Mucosa of stomach (tissue), 1 donor: ENCODE results near the gene PODN.

ENCODE experiments used
- H3K27me3 ChIP-seq: one replicate; pipeline ENCODE4 v1.7.0; 2013; ENCODE audit warnings: mild to moderate bottlenecking, low read length; ENCODE audit not compliant: control insufficient read depth, insufficient read depth
- H3K36me3 ChIP-seq: one replicate; pipeline ENCODE4 v1.7.0; 2013; ENCODE audit warnings: low read length; ENCODE audit not compliant: control insufficient read depth, insufficient read depth
- H3K4me1 ChIP-seq: one replicate; pipeline ENCODE4 v1.7.0; 2013; ENCODE audit warnings: mild to moderate bottlenecking, low read length; ENCODE audit not compliant: control insufficient read depth, insufficient read depth
- H3K4me3 ChIP-seq: one replicate; pipeline ENCODE4 v1.7.0; 2013; ENCODE audit warnings: low read length
- H3K9ac ChIP-seq: one replicate; pipeline ENCODE4 v1.7.0; 2013; ENCODE audit warnings: mild to moderate bottlenecking, low read length, moderate library complexity
- H3K9me3 ChIP-seq: one replicate; pipeline ENCODE4 v1.7.0; 2013; ENCODE audit warnings: mild to moderate bottlenecking, low read length, moderate library complexity; ENCODE audit not compliant: control insufficient read depth
- donor health status: Pancreatic carcinoma.

The PODN gene

DNA sequence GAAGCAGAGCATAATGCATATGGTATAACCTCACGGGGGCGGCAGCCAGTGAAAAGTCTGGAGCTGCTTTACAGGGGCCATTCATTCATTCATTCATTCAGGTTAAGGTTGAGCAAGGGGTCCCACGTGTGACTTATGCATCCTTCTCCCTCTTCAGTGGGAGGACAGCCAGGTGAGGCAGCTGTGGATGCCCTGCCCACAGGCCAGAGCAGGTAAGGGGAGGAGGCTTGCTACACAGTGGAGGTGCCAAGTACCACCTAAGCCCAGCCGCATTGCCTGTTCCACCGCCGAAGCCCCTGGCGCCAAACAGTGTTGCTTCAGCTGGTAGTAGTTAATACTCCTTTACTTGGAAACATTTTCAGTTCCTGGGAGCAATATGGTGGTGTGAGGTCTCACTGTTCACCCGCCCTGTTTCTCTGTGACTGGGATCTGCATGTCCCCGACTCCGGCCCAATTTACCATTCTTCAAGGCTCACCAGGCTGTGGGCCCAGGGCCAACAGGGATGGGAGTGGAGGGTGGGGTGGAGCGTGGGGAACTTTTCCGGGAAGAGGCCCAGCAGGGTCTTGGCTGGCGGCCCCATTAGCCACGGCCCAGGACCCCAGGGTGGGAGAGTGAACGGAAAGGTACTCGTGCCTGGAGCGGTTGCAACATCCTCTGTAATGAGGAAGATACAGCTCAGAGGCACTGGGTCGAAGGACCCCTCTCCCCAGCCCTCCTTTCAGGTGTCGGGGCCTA lies 722 bp upstream of the PODN start:
- Histone ChIP-seq H3K27me3 (peaks cover 38% of the 10 kb centered on the region), H3K36me3 (no peaks in the 10 kb centered on the region), H3K4me3 (no peak overlapping the region), H3K9me3 (no peaks in the 10 kb centered on the region), H3K4me1 (peaks cover 6% of the 10 kb centered on the region), H3K9ac (peak overlapping the region; percentile 50)

DNA sequence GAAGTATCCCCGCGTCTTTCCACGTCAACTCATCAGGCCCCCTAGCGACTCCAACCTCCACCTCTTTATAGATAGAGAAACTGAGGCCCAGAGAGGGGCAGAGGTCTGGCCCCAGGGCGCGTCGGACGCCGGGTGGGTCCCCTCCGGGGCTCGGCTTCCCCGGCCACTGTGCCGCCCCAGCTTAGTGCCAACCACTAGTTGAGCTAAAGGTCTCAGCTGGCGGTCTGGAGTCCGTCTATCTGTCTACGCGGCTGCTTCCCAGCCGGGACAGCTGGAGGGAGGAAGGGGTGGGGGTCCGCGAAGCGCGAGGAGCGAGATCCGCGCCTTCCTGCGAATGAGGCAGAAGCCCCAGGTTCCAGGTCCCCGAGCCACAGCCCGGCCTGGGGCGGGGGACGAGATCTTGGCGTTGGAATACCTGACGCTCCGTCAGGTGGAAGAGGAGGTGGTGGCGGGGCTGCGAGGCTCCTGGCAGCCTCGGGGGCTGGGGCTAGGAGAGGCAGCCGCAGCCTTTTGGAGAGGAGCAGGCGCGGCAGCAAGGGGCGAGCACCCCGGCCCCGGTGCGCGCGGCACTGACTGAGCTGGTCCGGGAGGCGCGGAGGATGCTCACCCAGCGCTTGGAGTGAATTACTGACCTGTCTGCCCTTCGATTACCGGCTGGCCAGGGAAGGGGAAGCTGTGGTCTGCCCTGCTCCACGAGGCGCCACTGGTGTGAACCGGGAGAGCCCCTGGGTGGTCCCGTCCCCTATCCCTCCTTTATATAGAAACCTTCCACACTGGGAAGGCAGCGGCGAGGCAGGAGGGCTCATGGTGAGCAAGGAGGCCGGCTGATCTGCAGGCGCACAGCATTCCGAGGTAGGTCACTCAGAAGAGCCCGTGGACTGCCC lies 937 bp downstream of the PODN start:
- Histone ChIP-seq H3K4me3 (no peak overlapping the region), H3K9ac (peak overlapping the region; percentile 64), H3K36me3 (no peaks in the 10 kb centered on the region), H3K27me3 (peaks cover 38% of the 10 kb centered on the region), H3K9me3 (no peaks in the 10 kb centered on the region), H3K4me1 (peaks cover 6% of the 10 kb centered on the region)

DNA sequence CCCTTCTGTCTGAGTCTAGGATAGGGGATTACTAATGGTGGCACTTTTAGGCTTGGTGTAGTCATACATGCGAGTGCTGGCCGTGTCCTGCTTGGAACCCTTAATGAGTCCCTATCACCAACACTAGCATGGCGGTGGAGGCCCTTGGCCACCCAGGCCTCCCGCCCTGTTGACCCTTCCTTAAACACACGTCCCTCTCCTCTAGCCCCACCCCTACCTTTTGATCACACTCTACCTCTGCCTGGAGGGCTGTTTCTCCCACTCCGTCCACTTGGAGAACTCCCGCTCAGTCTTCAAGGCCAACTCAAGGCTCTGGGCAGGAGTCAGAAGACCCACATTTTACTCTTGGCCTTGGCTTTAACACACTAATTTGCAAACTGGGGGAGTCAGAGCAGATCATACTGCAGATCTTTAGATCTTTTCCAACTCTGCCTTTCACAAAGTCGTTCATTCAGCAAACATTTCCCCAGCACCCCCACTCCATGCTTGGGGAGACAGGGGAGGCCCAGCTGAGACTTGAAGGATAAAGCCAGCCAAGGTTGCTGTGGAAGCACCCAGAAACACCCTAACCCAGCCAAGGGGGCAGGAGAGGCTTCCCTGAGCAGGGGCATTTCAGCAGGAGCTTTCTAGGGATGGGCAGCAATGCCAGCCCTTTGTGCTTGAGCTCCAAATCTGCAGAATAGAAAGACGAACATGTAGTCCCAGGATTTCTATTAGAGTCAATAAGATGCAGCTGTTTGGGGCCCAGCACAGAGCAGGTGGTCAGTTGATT lies 1.9 kb downstream of the PODN start:
- Histone ChIP-seq H3K9me3 (no peaks in the 10 kb centered on the region), H3K36me3 (no peaks in the 10 kb centered on the region), H3K4me3 (no peak overlapping the region), H3K27me3 (peaks cover 38% of the 10 kb centered on the region), H3K9ac (no peak overlapping the region), H3K4me1 (peaks cover 6% of the 10 kb centered on the region)

DNA sequence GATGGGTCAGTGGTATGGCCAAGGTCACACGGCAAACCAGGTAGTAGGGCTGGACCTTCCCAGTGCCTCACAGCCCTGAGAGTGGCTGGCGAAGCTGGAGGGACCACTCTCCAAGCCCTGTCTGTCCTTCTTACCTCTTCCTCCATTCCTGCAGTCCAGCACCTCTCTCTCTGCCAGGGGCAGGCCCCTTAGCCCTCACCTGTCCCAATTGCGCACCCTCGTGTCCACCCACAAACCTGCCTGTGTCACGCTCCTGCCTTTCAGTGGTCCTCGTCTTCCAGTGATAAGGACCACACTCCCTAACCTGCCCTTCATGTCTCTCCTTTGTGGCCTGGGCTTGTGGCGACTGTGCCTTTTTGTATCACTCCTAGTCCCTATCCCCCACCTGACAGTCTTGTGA lies 3.4 kb downstream of the PODN start:
- Histone ChIP-seq H3K4me3 (no peak overlapping the region), H3K9ac (no peak overlapping the region), H3K36me3 (no peaks in the 10 kb centered on the region), H3K4me1 (peaks cover 6% of the 10 kb centered on the region), H3K27me3 (peaks cover 38% of the 10 kb centered on the region), H3K9me3 (no peaks in the 10 kb centered on the region)

DNA sequence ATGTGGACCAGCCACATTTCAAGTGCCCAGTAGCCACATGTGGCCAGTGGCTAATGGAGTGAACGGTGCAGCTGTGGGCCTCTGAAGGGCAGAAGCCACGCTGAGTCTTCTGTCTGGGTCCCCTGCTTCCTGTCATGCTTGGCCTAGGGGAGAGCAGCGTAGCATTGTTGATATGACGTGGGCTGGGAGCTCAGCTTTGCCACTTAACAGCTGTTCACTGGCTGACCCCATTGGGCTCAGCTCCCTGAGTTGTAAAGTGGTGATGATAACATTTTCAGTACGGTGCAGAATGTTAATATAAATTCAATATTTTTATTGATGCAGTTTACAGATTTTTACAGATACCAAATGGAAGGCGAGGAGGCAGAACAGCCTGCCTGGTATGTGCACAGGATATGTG lies 4.5 kb downstream of the PODN start:
- Histone ChIP-seq H3K4me3 (no peak overlapping the region), H3K27me3 (peaks cover 28% of the 10 kb centered on the region), H3K9ac (no peak overlapping the region), H3K9me3 (no peaks in the 10 kb centered on the region), H3K4me1 (peaks cover 2% of the 10 kb centered on the region), H3K36me3 (no peaks in the 10 kb centered on the region)

DNA sequence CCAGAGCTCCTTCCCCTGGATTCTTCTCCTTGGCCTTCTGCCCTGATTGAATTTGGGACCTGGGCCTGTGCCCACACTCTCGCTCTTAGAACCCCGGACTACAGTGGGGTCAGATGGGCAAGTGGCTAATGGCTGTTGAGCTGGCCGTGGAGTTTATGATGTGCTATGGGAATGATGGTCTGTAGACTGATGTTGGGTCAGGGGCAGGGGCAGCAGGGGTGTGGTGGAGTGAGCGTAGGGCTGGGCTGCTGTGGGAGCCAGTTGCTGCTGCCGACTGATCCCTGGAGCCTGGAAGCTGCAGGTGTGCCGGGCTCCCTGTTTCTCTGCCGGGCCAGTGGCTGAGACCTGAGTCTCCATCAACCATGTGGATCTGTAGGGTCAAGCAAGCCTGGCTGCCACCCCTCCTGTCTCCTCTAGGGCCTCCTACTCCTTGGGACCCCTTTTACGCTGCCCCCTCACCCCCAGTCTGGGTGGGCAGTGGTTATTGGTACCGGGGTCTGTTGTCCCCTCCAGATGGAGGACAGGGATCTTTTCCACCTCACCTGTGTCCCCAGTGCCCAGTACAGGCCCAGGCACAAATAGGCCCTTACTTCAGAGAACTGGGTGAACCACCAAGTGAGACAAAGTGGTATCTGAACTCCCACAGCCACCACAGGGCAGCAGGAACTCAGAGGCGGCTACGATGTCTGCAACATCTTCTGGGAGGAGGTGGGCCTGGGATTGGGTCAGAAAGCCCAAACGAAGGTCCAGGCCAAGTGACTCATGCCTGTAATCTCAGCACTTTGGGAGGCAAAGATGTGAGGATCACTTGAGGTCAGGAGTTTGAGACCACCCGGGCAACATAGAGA lies 5.1 kb downstream of the PODN start:
- H3K4me1 ChIP-seq, result no peaks in the 10 kb centered on the region

DNA sequence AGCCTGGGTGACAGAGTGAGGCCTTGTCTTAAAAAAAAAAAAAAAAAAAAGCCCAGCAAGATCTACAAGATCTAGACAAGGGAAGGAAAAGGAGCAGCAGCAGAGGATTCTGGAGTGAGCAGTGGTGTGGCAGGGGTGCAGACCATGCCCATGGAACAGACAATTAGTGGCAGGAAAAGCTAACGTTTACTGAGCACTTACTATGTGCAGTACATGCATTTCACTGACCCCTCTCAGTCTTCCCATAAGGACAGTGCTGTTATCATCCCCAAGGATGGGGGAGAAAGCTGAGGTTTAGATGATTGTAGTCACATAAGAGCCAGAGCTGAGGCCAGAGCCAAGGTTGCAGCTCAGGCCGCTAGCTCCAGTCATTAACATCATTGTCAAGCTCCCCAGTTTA lies 5.9 kb downstream of the PODN start:
- no peaks in the 10 kb centered on the region for H3K36me3 ChIP-seq
- peaks cover 16% of the 10 kb centered on the region for H3K27me3 ChIP-seq
- H3K9ac ChIP-seq, result no peak overlapping the region
- no peak overlapping the region for H3K4me3 ChIP-seq
- no peaks in the 10 kb centered on the region for H3K9me3 ChIP-seq
- H3K4me1 ChIP-seq, result no peaks in the 10 kb centered on the region

More for the DNA sequence above, 5.1 kb downstream of the PODN start:
- H3K9me3 ChIP-seq, result no peaks in the 10 kb centered on the region
- no peaks in the 10 kb centered on the region for H3K36me3 ChIP-seq
- H3K9ac ChIP-seq, result no peak overlapping the region
- peaks cover 24% of the 10 kb centered on the region for H3K27me3 ChIP-seq
- no peak overlapping the region for H3K4me3 ChIP-seq

DNA sequence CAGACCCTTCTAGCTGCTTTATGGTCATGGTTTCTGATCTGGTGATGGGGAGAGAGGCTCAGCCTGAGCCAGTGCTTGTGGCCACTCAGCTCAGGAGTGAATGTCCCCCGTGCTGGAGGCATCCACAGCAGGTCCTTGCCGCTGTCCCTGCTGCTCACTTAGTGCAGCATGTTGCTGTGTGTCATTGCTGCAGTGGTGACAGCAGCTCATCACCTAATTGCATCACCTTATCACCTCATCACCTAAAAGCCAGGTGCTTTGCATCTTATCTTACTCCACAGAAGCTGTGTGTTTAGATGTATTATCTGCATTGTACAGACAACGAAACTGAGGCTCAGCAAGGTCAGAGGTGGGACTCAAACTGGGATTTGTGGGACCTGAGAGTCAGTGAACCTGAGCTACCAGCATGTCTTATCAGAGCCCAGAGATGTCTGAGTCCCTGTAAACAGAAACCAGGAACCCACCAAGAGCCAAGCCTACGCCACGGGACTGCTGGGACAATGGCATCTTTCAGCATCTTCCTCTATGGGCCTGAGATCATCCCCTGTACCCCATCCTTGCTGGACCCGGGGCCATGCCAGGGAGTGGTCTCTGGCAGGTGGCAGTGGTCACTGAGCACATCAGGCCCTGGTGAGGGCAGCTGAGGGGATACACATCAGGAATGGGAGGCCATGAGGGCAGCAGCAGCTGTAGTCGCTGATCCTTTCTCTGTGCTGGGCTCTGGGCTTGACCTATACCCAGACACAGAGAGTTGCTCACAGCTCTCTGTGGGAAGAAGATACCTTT lies 6.5 kb downstream of the PODN start:
- Histone ChIP-seq H3K4me1 (no peaks in the 10 kb centered on the region), H3K9ac (no peak overlapping the region), H3K36me3 (no peaks in the 10 kb centered on the region), H3K9me3 (no peaks in the 10 kb centered on the region), H3K27me3 (peaks cover 10% of the 10 kb centered on the region), H3K4me3 (no peak overlapping the region)

DNA sequence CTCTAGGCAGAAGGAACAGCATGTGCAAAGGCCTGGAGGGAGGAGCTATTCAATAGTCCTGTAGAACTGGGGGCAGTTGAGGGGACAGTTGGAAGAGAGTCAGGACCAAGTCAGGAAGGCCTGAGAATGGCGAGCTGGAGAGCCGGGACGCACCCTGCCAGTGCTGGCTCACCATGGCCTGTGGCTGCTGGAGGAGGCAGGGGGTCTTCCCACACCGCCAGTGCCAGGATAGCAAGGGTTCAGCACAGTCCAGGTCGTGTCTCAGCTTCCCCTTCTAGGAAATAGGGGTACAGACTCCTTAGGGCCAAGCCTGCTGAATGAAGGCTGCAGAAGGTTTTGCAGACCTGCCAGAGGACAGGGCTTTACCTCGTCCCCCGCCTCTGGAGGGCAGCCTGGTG lies 7.3 kb downstream of the PODN start:
- H3K27me3 ChIP-seq, result peaks cover 2% of the 10 kb centered on the region
- H3K4me3 ChIP-seq, result no peak overlapping the region
- no peaks in the 10 kb centered on the region for H3K9me3 ChIP-seq
- H3K9ac ChIP-seq, result no peak overlapping the region
- no peaks in the 10 kb centered on the region for H3K36me3 ChIP-seq
- no peaks in the 10 kb centered on the region for H3K4me1 ChIP-seq

DNA sequence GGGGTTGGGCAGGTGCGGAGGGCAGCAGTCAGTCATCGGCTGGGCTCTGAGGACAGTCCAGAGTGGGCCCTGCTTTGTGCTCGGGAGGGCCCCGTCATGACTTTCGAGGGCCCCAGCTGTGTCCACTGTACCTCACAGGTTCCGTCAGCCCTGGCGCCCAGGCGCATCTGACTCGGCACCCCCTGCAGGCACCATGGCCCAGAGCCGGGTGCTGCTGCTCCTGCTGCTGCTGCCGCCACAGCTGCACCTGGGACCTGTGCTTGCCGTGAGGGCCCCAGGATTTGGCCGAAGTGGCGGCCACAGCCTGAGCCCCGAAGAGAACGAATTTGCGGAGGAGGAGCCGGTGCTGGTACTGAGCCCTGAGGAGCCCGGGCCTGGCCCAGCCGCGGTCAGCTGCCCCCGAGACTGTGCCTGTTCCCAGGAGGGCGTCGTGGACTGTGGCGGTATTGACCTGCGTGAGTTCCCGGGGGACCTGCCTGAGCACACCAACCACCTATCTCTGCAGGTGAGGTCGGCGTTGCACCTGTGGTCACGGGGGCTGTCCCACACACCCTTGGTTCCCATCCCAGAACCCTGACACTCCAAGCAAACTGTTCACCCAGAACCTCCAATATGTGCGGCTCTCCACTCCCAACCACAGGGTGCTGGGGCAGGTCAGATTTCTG lies 7.8 kb downstream of the PODN start:
- no peak overlapping the region for H3K4me3 ChIP-seq

More for the DNA sequence above, 7.8 kb downstream of the PODN start:
- Histone ChIP-seq H3K9me3 (no peaks in the 10 kb centered on the region), H3K4me1 (no peaks in the 10 kb centered on the region), H3K36me3 (no peaks in the 10 kb centered on the region), H3K27me3 (no peaks in the 10 kb centered on the region), H3K9ac (no peak overlapping the region)
